Lower lobe of right lung (tissue), 2 donors: ENCODE data around the gene SLC38A10. TPM values are rescaled to one million over a fixed set of nuclear protein-coding genes. Genes with fewer than 3 reads are reported as not detected.

ENCODE experiments used
- ATAC-seq, 2 donors: fragments of 200-7000 bp; cut with Tn5 transposase; one replicate each; pipeline ENCODE4 v1.9.1; 2020 to 2022; ENCODE audit warnings: mild to moderate bottlenecking in 2 of 2, moderate library complexity in 2 of 2
- DNase-seq: peaks from one replicate; pipeline ENCODE4 v3.0.0-alpha.2; 2020
- H3K27ac ChIP-seq: fragments of 200-600 bp; one replicate; pipeline ENCODE4 v1.8.0; 2022
- H3K27me3 ChIP-seq: fragments of 200-600 bp; one replicate; pipeline ENCODE4 v1.8.0; 2022; ENCODE audit warnings: low read depth
- H3K36me3 ChIP-seq: fragments of 200-600 bp; one replicate; pipeline ENCODE4 v1.8.0; 2022; ENCODE audit warnings: mild to moderate bottlenecking
- H3K4me1 ChIP-seq: fragments of 200-600 bp; one replicate; pipeline ENCODE4 v1.8.0; 2022
- H3K4me3 ChIP-seq: fragments of 200-600 bp; one replicate; pipeline ENCODE4 v1.8.0; 2022; ENCODE audit warnings: mild to moderate bottlenecking
- H3K9me3 ChIP-seq: fragments of 200-600 bp; one replicate; pipeline ENCODE4 v1.8.0; 2022
- CTCF ChIP-seq: fragments of 200-600 bp; IDR thresholded peaks from one replicate; pipeline ENCODE4 v1.8.0; 2022; ENCODE audit warnings: antibody characterized with exemption, mild to moderate bottlenecking
- intact Hi-C: fragments of 100-400 bp; cut with DNase I; formaldehyde crosslinking; loops from one replicate; pipeline ENCODE4 v1.11.0; 2022
- total RNA-seq: library from RNA; stranded (reverse); fragmentation: NEBNext Ultra II Directional; extraction: Animal tissue kit (Norgen Biotek cat#: 25700); gene quantifications from one replicate; pipeline ENCODE4 v1.2.1, GENCODE V29; 2021
- donor health status: DM: no; HTN: yes; CAD: no; lungs with severe emphysema.

The SLC38A10 gene
- total RNA-seq, 1 donor from 2014 or later, result 98.1 TPM

GRCh38 chr17:81307636-81308560 is 12.8 kb upstream of the SLC38A10 start:
- TF ChIP-seq CTCF, result no peak
- DNase-seq, result no peak
- Histone ChIP-seq H3K4me1 (peaks cover 31% of the 10 kb centered on the region), H3K9me3 (no peaks in the 10 kb centered on the region), H3K27ac (peak overlapping the region; percentile 83), H3K27me3 (no peaks in the 10 kb centered on the region), H3K36me3 (no peaks in the 10 kb centered on the region), H3K4me3 (peak overlapping the region; percentile 52)
- intact Hi-C loops, result no loop called here
- ATAC-seq, result no peak

DNA sequence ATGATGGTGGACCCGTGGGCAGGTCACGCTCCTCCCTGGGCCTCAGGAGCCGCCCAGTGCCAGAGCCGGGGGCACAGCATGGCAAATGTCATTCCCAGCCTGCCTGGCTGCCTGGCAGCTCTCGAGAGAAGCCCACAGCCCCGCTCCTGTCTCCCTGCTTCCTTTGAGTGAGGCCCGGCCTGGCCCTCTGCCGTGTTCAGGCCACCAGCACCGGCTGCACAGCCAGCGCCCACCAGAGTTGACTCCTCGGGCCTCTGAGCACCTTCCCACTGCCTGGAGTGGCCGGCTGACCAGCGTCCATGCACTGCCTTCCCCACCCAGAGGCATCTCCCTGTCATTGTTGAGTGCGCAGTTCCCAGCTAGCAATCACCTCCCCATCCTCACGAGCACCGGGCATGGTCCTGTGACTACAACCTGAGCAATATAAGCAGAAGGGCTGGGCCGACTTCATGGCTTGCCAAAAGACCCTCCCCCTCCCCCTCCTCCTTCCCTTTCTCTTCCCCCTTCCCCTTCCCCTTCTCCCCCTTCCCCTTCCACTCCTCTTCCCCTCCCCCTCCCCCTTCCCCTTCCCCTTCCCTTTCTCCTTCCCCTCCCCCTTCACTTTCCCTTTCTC is 11.9 kb upstream of the SLC38A10 start:
- H3K27me3 ChIP-seq, result no peaks in the 10 kb centered on the region
- ATAC-seq, result no peak
- intact Hi-C loops, result no loop called here
- no peaks in the 10 kb centered on the region for H3K9me3 ChIP-seq
- no peak overlapping the region for H3K4me3 ChIP-seq
- TF ChIP-seq CTCF, result no peak
- no peaks in the 10 kb centered on the region for H3K36me3 ChIP-seq
- DNase-seq, result no peak
- H3K27ac ChIP-seq, result no peak overlapping the region
- peaks cover 31% of the 10 kb centered on the region for H3K4me1 ChIP-seq

- Histone ChIP-seq H3K27me3 (no peaks in the 10 kb centered on the region), H3K36me3 (no peaks in the 10 kb centered on the region), H3K9me3 (no peaks in the 10 kb centered on the region), H3K4me3 (no peak overlapping the region), H3K27ac (no peak overlapping the region), H3K4me1 (peaks cover 32% of the 10 kb centered on the region)
- TF ChIP-seq CTCF, result no peak
- DNase-seq (no peak), ATAC-seq (no peak)
- intact Hi-C loops, result no loop called here
Measured at GRCh38 chr17:81306491-81306890, 11.4 kb upstream of the SLC38A10 start.

- DNase-seq, result no peak
- H3K27me3 ChIP-seq, result no peaks in the 10 kb centered on the region
- no peak overlapping the region for H3K27ac ChIP-seq
- TF ChIP-seq CTCF, result no peak
- H3K36me3 ChIP-seq, result no peaks in the 10 kb centered on the region
- no peak for ATAC-seq
- H3K9me3 ChIP-seq, result no peaks in the 10 kb centered on the region
- intact Hi-C loops, result no loop called here
- no peak overlapping the region for H3K4me3 ChIP-seq
- peaks cover 32% of the 10 kb centered on the region for H3K4me1 ChIP-seq
Measured at GRCh38 chr17:81305051-81305630, 10.0 kb upstream of the SLC38A10 start.

DNA sequence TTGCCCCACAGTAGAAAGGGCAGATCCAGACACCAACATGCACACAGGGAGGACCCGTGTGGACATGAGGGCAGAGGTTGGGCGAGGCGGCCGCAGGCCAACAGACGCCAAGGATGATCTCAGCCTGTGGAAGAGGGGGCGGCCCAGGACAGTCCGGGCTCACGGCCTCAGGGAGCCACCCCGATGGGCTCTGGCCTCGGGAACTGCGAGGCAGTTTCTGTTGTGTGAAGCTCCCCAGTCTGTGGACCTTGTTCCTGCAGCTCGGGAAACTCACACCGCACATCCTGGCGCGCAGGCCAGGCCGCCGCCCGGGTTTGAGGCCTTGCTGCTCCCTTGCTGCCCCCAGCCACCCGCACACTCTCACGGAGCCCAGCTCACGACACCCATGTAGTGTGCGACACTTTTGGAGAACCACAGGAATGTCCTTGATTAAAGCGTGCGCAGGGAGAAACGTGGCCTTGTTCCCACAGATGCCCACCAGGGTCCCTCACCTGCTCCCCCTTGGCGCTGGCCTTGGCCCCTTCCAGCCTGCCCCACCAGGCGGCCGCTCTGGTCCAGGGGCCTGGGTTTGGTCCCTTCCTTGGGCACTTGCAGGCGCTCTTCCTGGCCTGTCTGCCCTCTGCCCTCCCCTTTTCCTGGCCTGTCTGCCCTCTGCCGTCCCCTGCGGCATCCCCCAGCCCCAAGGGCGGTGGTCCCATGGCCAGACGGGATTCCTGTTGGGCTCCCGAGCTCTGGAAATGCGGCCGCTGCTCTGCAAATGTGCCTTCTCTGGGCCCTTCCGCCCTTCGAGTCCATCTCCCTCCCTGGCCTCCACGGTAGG is 9.3 kb upstream of the SLC38A10 start:
- ATAC-seq, result no peak
- Histone ChIP-seq H3K9me3 (no peaks in the 10 kb centered on the region), H3K27ac (no peak overlapping the region), H3K4me1 (peaks cover 29% of the 10 kb centered on the region), H3K4me3 (no peak overlapping the region), H3K36me3 (no peaks in the 10 kb centered on the region), H3K27me3 (no peaks in the 10 kb centered on the region)
- DNase-seq, result no peak
- no peak for TF ChIP-seq CTCF
- intact Hi-C loops, result no loop called here
